Stimulated activated CD8-positive, alpha-beta memory T cell treated with anti-CD3 and anti-CD28 coated beads, Interleukin-7, amount 100 ng/mL, for 1 hour (primary cell): Measurements from ENCODE around the gene TFB1M.

ENCODE experiments used
- DNase-seq, 2 donors: peaks; one replicate each; pipeline ENCODE4 v3.0.0-alpha.2; 2020; ENCODE audit warnings: low read depth in 2 of 2

Gene TFB1M

GRCh38 chr6:155207223-155207622 is 107.1 kb downstream of the TFB1M start:
- no peak for DNase-seq
